HG03066 (cell line): ENCODE results near the gene ODAD4.

Source experiments
- ATAC-seq: cut with Tn5 transposase; IDR thresholded peaks from one replicate; pipeline ENCODE4 v1.9.1; 2021; ENCODE audit warnings: low read depth; ENCODE audit not compliant: unreplicated experiment

Gene ODAD4

DNA sequence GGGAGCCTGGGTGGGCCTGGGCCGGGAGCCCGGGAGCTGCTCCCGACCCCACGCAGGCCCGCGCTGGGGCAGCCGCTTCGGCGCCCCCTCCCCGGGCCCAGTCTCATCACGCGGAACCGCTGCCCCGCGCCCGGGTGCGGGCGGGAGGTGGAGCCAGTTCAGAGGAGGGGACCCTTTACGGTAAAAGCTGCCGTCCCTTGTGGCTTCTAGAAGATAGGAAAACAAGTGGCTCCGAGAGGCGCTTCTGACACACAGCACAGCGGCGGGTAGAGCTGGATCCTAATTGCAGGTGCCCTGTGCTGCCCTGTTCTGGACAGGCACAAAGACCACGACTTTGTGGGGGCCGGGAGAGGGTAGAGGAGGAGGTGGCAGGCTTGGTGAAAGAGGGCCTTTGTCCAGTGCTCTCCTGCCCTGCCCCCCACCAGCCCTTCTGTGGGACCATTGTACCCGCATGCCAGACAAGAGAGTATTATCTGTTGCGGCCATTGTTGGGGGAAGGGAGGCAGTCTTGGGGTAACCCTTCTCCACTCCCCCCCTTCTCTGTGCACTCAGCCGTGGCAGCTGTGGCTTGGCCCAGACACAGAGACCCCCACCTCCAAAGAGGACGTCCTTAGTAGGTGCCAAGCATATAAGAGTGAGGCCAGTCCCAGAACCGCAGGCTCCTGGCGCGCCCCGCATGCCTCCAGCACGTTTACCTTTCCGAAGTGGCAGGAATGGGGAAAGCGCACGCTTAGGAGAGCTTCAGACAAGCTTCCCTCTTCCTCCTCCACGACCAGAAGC is 36.9 kb downstream of the ODAD4 start:
- no peak for ATAC-seq

DNA sequence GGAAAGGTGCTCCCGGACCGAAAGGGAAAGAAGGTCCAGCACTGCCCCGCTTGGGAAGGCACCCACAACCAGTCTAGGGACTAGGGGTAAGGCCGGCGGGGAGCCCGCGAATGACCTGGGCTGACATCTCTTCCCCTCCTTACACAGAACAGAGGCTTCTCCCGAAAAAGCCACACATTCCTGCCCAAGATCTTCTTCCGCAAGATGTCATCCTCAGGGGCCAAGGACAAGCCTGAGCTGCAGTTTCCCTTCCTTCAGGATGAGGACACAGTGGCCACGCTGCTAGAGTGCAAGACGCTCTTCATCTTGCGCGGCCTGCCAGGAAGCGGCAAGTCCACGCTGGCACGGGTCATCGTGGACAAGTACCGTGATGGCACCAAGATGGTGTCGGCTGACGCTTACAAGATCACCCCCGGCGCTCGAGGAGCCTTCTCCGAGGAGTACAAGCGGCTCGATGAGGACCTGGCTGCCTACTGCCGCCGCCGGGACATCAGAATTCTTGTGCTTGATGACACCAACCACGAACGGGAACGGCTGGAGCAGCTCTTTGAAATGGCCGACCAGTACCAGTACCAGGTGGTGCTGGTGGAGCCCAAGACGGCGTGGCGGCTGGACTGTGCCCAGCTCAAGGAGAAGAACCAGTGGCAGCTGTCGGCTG is 37.6 kb downstream of the ODAD4 start:
- ATAC-seq, result no peak

DNA sequence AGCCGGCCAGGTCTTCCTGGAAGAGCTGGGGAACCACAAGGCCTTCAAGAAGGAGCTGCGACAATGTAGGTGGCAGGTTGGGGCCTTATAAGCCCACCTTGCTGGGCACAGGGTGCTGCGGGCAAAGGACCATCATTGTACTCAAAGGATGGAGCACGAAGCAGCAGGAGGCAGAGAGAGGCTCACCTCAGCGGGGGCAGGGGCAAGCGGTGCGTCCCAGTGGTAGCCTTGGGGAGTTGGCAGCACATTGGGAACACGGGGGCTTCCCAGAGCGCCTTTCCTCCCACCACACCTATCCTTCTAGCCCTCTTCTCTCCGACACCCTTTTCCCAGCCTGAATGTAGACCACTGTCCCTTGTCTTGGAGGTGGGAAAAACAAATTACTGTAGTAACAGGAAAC is 38.3 kb downstream of the ODAD4 start:
- no peak for ATAC-seq

GRCh38 chr17:41970901-41971331 is 40.5 kb downstream of the ODAD4 start:
- ATAC-seq, result no peak

GRCh38 chr17:41971721-41972523 is 41.5 kb downstream of the ODAD4 start:
- ATAC-seq, result no peak

GRCh38 chr17:41972571-41973407 is 42.4 kb downstream of the ODAD4 start:
- no peak for ATAC-seq

- no peak for ATAC-seq
Observed at GRCh38 chr17:41973408-41973811, 43.0 kb downstream of the ODAD4 start.

- no peak for ATAC-seq
Observed at GRCh38 chr17:41974031-41974430, 43.6 kb downstream of the ODAD4 start.

GRCh38 chr17:41974658-41975057 is 44.2 kb downstream of the ODAD4 start:
- no peak for ATAC-seq

DNA sequence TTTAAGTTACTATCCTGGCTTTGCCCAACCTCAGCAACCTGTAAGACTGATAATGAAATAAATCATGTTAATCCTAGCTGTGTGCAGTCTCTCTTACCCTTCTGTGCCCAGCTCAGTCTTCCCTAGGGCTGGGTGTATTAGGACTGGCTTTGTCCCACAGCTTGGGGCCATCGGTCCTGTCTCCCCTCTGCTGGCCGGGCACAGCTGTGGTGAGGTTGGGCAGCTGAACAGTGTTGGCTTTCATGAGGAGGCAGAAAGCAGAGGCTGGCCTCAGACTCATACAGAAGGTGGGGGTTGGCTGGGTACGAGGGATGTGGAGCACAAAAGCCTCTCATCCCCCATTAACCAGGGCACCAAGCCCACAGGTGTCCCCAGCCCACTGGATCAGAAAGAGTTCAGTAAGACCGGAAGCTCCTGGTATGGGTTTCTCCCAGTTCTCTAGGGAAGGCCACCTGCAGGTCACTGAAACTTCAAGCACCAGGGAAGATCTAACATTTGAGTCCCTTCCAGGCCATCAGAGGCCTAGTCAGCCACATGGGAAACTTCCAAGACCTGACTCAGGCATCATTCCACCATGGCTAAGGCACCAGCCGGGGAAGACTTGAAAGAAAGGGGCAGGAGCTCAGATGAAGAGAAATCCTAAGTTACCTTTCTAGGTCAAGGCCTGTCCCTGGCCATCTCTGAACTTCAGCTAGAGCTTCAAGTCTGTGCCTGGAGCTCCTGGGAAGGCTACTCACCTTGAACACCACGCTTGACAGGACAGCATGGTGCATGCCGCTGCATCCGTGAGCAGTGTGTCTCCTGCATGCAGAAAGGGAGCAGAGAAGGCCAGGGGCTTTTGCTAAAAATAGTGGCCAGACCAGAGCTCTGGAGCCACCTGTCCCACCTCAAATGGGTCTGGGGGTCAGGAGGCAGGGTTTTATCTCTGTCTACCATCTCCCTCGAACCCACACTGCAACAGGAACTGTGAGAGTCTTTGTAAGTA is 45.0 kb downstream of the ODAD4 start:
- no peak for ATAC-seq

GRCh38 chr17:41976142-41976768 is 45.8 kb downstream of the ODAD4 start:
- no peak for ATAC-seq

DNA sequence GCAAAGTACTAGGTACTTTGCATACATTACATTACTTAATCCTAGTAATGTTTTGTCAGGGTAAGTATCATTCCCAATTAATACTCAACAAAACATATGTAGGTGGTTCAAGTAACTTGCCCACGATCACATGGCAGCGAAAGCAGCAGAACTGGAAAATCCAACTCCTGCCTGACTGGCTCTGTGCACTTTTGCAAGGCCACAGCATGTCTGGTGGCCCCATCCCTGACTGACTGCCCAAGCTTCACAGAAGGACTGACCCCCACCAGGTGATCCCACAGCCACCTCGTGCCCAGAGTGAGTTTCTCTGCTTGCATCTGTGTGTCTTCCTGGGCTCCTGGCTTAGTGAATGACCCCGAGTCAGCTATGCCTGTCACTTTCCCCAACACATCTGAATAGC is 47.6 kb downstream of the ODAD4 start:
- no peak for ATAC-seq

- no peak for ATAC-seq
Observed at GRCh38 chr17:41982026-41982760, 51.8 kb downstream of the ODAD4 start.

- ATAC-seq, result no peak
Observed at GRCh38 chr17:41984454-41984853, 54.0 kb downstream of the ODAD4 start.

GRCh38 chr17:41985919-41986318 is 55.5 kb downstream of the ODAD4 start:
- no peak for ATAC-seq

DNA sequence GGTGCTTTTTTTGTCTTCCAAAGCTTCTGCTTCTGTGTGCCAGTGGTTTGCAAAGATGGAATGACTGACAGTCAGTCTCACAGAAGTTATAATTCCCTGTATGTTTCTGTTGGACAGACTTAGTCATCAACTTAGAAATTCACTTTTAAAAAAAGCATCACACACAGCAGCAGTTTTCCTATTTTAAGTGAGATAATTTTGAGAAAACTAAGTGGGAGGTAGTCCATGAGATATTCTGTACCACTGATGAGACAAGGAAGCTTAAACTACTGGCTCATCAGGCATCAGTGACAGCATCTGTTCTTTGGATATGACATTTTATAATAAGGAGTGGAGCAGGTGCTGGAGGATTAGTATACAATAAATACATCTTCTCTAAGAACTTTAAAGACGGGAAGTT is 56.2 kb downstream of the ODAD4 start:
- no peak for ATAC-seq

DNA sequence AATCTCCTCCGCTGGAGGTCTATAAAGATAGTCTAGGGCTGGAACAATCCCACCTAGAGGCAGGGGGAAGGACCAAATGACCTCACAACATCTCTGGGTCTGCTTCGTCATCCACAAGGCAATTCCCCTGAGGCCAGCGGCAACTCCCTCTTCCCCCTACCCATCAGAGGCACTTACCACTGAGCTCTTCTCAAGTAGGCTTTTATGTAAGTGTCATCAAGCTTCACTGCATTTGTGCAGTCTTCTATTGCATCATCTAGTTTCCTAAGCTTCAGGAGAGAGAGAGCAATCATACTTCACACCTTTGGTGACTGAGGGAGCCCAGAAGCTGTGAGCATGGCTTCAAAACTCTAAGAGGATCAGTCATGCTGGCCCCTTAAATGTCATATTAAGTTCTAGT is 57.2 kb downstream of the ODAD4 start:
- no peak for ATAC-seq

DNA sequence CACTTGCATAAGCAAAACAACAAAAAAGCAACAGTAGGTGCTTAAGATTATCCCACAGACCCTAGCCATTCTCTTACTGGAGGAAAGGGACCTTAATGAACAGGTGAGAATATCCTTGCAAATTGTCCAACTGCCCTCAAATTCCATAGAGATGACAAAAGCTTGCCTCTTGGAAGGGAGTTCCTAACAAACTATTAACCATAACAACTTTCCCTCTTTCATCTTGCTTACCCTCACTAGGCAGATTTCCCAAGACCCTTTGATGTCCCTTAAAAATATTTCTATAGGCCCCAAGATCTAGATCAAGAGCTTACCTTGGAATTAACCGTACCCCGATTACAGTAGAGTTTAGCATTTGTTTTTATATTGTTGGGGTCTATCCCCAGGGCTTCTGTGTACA is 58.0 kb downstream of the ODAD4 start:
- ATAC-seq, result no peak
